Urinary bladder (tissue), 4 donors: ENCODE measurements around the gene WNT4. TPM values are rescaled to one million over a fixed set of nuclear protein-coding genes. Genes with fewer than 3 reads are reported as not detected.

Experiments
- DNase-seq: peaks from one replicate; pipeline ENCODE4 v3.0.0-alpha.2; 2015; ENCODE audit errors: extremely low spot score
- H3K27ac ChIP-seq: one replicate; pipeline ENCODE4 v1.5.1; 2013; ENCODE audit warnings: low read depth, mild to moderate bottlenecking, moderate library complexity
- H3K36me3 ChIP-seq: one replicate; pipeline ENCODE4 v1.6.1; 2013; ENCODE audit warnings: mild to moderate bottlenecking, moderate library complexity; ENCODE audit not compliant: insufficient read depth
- H3K4me1 ChIP-seq: one replicate; pipeline ENCODE4 v1.6.1; 2013; ENCODE audit warnings: mild to moderate bottlenecking, moderate library complexity; ENCODE audit not compliant: insufficient read depth
- H3K4me3 ChIP-seq: one replicate; pipeline ENCODE4 v1.5.1; 2013; ENCODE audit warnings: low read depth, low read length
- WGBS: extraction: QIAGEN DNeasy Blood & Tissue Kit; methylation state at CpG from one replicate; pipeline ENCODE4 v1.1.7; 2013; 5-methylcytosine and 5-hydroxymethylcytosine counted together
- polyA plus RNA-seq: library from polyadenylated mRNA; stranded (reverse); fragments of 200-250 nt; gene quantifications from one replicate; pipeline ENCODE4 v1.2.3, GENCODE V29; 2013
- total RNA-seq: library from RNA; depleted of rRNA; stranded (reverse); fragments of >200 nt; gene quantifications from one replicate; pipeline ENCODE4 v1.2.3, GENCODE V29; 2014
- donor health status: healthy with polysubstance abuse.
- donor health status: healthy.

The WNT4 gene
- total and polyA plus RNA-seq, 2 donors: 3.0 to 3.9 TPM

DNA sequence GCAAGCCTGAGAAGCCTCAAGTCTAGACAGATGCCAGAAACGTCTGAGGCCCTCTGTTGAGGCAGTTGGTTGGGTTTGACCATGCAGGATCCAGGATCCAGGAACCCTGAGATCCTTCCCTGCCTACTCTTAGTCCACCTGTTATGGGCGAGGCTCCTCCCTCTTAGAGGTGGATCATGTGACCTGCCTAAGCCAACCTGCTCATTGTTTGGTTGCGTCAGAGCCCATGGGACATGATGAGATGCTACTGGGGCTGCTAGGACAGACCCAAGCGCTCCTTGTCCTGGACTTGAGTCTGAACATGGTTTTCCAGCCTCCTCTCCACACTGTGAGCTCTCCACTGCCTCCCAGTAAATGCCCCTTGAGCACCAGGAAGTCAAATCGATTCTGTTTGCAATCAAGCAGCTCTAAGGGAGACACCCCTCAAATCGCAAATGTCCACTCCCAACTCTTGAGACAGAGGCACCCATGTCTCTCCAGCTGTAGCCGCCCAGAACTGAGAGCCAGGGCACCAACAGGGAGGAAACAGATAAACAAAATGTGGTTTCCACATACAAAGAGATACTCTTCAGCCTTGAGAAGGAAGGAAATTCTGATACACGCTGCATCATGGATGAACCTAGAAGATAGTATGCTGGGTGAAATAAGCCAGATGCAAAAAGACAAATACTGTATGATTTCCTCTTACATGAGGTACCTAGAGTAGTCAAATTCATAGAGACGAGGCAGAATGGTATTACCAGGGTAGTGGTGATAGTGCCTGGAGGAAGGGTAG, 31.7 kb upstream of the WNT4 start:
- H3K4me3 ChIP-seq: no peak overlapping the region
- WGBS: 85% methylated on average over 9 of the region's 9 CpGs
- no peaks in the 10 kb centered on the region for H3K4me1 ChIP-seq
- no peak for DNase-seq
- no peaks in the 10 kb centered on the region for H3K36me3 ChIP-seq
- no peak overlapping the region for H3K27ac ChIP-seq

DNA sequence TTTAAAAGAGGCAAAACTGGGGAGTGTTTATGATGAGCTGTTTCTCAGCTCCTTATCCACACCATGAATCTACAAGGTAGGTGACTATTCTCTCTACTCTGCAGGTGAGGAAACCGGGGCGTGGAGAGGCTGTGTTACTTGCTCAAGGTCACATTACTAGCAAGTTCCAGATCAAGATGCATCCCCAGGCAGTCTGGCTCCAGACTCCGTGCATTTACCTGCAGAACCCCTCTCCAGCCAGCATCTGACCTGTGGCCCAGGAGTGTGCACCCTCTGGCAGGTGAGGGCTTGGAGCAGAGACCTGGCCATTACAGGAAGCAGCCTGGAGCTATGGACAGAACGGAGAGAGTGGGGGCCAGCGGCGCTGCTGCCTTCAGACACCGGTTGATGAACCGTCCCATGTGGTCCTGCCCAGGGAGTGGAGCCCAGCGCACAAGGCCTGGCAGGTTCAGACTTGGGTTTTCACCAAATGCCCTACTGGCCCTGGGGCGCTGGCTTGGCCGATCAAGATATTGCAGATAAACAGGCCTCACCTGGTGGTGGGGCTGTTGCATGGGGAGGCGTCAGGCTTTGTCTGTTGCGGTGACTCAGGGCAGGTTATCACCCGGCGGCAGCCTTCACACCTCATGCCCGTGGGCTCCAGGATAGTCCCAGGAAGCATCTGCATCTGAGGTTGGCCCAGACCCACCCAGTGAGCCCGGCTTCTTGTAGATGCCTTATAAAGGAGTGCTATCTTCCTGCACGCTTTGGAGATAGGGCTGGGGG, 29.2 kb upstream of the WNT4 start:
- no peak for DNase-seq
- 83% methylated on average over 18 of the region's 18 CpGs for WGBS

DNA sequence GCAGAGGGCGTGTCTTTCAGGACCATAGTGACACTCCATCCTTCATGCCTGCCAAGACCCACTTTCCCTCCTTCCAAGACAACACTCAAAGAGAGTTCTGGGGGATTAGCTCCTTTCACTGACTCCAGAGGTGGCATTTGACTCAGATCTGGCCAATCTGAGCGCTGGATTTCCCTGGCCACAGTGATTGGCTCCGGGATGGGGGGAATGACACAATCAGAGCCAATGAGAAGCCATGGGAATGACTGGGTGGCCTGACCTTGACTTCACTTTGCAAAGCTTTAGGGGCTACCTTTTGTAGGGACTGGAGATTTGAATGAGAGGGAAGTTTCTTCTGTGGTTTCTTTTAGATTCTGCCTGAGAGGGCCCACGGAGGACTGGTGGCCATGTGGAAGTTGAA, 26.9 kb upstream of the WNT4 start:
- Histone ChIP-seq H3K27ac (no peak overlapping the region), H3K36me3 (no peaks in the 10 kb centered on the region), H3K4me1 (no peaks in the 10 kb centered on the region), H3K4me3 (no peak overlapping the region)
- DNase-seq: no peak
- WGBS: 85% methylated on average over 4 of the region's 4 CpGs

More for the DNA sequence above, 29.2 kb upstream of the WNT4 start:
- no peaks in the 10 kb centered on the region for H3K4me1 ChIP-seq
- H3K4me3 ChIP-seq: no peak overlapping the region
- no peaks in the 10 kb centered on the region for H3K36me3 ChIP-seq
- H3K27ac ChIP-seq: no peak overlapping the region

- Histone ChIP-seq H3K4me1 (no peaks in the 10 kb centered on the region), H3K27ac (no peak overlapping the region), H3K36me3 (no peaks in the 10 kb centered on the region), H3K4me3 (no peak overlapping the region)
- no peak for DNase-seq
- WGBS: 36% methylated on average over 4 of the region's 4 CpGs
Measured at GRCh38 chr1:22168412-22168973, 25.6 kb upstream of the WNT4 start.

DNA sequence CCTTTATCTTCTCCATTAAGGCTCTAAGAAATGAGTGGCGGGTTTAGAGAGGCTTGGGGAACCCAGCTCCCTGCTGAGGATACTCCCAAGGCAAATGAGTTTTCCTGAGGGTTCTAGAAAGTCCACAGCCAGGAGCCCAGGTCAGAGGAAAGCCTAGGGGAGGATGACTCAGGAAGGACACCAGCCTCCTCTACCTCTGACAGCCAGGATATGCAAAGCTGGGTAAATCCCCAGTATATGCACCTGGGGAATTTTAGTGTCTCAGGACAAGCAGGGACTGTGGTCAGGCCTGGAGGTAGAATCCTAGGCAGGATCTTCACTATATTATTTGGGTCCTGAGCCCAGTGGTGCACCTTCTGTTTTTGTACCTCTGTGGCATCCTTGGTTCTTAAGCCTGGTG, 23.5 kb upstream of the WNT4 start:
- H3K36me3 ChIP-seq: no peaks in the 10 kb centered on the region
- H3K4me1 ChIP-seq: no peaks in the 10 kb centered on the region

DNA sequence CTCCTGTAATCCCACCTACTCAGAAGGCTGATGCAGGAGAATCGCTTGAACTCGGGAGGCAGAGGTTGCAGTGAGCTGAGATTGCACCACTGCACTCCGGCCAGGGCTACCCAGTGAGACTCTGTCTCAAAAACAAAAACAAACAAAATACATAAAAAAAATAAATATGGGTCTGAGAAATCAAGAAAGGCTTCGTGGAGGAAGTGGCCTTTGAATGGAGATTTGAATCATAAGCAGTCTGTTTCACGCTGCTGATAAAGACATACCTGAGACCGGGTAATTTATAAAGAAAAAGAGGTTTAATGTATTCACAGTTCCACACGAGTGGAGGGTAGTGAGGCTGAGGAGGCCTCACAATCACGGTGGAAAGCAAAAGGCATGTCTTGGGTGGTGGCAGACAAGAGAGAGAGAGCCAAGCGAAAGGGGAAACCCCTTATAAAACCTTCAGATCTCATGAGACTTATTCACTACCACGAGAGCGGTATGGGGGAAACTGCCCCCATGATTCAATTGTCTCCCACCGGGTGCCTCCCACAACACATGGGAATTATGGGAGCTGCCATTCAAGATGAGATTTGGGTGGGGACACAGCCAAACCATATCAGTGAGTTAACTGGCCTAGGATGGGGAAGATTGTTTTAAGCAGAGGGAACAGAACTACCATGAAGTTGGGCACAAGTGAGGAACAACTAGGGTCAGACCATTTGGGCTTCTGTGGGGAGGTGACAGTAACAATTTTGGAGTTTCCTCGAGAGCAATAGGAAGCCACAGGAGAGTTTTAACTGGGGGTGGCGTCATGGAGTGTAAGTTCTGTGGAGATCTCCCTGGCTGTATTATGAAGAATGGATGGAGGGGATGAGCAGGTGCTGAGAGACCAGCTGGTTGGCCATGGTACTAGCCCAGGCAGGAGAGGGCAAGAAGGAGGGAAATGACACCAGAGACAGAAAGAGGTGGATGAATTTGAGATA, 22.2 kb upstream of the WNT4 start:
- WGBS: 87% methylated on average over 14 of the region's 14 CpGs

More for the DNA sequence above, 23.5 kb upstream of the WNT4 start:
- WGBS: 96% methylated on average over 1 of the region's 1 CpG
- no peak overlapping the region for H3K4me3 ChIP-seq
- DNase-seq: no peak
- H3K27ac ChIP-seq: no peak overlapping the region

DNA sequence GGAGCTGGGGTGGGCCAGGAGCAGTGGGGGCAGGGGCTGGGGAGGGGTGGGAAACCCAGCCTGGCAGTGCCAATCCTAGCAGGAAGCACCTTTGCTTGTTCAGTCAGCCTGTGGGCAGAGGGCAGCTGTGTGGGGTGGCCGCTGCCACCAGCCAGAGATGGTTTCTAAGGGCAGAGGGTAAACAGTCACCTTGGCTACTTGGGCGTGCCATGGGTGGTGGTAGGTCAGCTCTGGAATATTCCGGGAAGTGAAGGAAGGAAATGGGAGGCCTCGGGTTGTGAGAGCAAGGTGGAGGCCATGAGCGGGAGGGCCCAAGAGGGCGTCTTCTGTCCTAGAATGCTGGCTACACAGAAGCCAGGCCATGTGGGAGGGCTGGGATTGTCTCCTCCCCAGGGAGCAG, 20.7 kb upstream of the WNT4 start:
- Histone ChIP-seq H3K4me3 (no peak overlapping the region), H3K27ac (no peak overlapping the region), H3K36me3 (no peaks in the 10 kb centered on the region), H3K4me1 (no peaks in the 10 kb centered on the region)
- 76% methylated on average over 6 of the region's 6 CpGs for WGBS
- no peak for DNase-seq

More for the DNA sequence above, 22.2 kb upstream of the WNT4 start:
- H3K27ac ChIP-seq: no peak overlapping the region
- H3K4me3 ChIP-seq: no peak overlapping the region
- no peak for DNase-seq
- no peaks in the 10 kb centered on the region for H3K36me3 ChIP-seq
- no peaks in the 10 kb centered on the region for H3K4me1 ChIP-seq

GRCh38 chr1:22163137-22163536, 20.2 kb upstream of the WNT4 start:
- no peak overlapping the region for H3K27ac ChIP-seq
- DNase-seq: no peak

GRCh38 chr1:22159891-22160290, 17.0 kb upstream of the WNT4 start:
- DNase-seq: no peak
- Histone ChIP-seq H3K27ac (no peak overlapping the region), H3K4me3 (no peak overlapping the region), H3K4me1 (no peaks in the 10 kb centered on the region), H3K36me3 (no peaks in the 10 kb centered on the region)
- 91% methylated on average over 17 of the region's 17 CpGs for WGBS

More at GRCh38 chr1:22163137-22163536, 20.2 kb upstream of the WNT4 start:
- Histone ChIP-seq H3K36me3 (no peaks in the 10 kb centered on the region), H3K4me1 (no peaks in the 10 kb centered on the region), H3K4me3 (no peak overlapping the region)
- whole genome bisulfite sequencing: 86% methylated on average over 14 of the region's 14 CpGs

DNA sequence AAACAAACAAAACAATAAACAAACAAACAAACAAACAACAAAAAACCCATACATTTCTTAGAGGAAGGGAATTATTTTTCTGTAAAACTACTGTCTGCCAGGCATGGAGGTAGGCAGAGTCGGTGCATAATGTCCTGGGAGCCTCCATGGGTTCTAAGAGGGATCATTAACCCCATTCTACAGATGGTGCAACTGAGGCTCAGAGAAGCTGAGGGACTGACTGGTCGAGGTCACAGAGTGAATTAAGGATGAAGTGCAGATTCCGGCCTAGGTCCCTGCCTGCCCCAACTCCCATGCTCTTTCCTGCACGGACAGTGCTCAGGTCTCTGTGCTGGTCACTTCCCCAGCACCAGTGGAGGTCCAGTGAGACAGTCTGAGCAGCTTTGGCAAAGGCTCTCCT, 15.8 kb upstream of the WNT4 start:
- no peaks in the 10 kb centered on the region for H3K4me1 ChIP-seq
- DNase-seq: no peak
- no peaks in the 10 kb centered on the region for H3K36me3 ChIP-seq
- WGBS: 90% methylated on average over 4 of the region's 4 CpGs
- no peak overlapping the region for H3K4me3 ChIP-seq
- no peak overlapping the region for H3K27ac ChIP-seq

DNA sequence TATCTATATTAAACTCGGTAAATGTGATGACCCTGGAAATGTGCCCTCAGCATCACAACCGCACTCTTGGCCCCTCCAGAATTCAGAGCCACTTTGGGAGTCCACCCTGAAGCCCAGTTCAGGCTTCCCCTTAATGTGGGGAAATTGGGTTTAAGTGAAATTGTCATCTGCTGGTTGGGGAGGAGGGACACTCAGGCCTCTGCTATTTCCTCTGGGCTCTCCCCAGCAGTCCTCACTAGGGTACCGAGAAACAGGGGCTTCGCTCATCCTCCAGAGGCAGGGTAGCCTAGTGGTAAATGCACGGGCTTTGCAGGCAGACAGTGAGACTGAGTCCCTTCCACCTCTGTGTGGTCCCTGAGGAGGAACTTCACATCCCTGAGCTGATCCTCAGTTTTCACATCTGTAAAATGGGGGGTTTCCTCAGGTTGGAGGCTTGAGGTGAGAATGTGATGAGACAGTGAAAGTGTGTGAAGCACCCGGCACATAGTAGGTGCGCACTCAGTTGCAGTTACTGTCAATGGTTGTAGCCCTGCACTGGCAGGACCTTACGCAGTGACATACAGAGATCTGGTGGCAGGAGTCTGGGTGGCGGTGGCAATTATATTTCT, 14.6 kb upstream of the WNT4 start:
- 95% methylated on average over 9 of the region's 9 CpGs for WGBS
- no peak for DNase-seq
- H3K36me3 ChIP-seq: no peaks in the 10 kb centered on the region
- H3K4me1 ChIP-seq: no peaks in the 10 kb centered on the region
- H3K4me3 ChIP-seq: no peak overlapping the region
- no peak overlapping the region for H3K27ac ChIP-seq

DNA sequence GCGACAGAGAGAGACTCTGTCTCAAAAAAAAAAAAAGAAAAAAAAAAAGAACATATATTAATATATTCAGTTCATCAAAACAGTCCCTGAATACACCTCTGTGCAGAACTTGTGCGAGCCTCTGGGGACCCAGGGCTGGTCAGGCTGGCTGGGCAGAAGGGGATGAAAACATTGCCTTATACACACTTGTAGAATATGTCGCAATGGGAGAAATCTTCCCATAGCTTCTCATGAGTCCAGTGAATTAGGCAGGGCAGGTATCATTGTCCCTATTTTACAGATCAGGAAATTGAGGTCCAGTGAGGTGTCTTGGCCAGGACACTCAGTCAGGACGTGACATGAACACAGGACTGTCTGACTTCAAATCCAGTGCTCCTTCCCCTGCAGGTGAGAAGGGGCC, 12.6 kb upstream of the WNT4 start:
- H3K4me1 ChIP-seq: no peaks in the 10 kb centered on the region
- no peak for DNase-seq
- WGBS: 94% methylated on average over 4 of the region's 4 CpGs
- H3K4me3 ChIP-seq: no peak overlapping the region
- H3K36me3 ChIP-seq: no peaks in the 10 kb centered on the region
- no peak overlapping the region for H3K27ac ChIP-seq

GRCh38 chr1:22154626-22155025, 11.7 kb upstream of the WNT4 start:
- no peak overlapping the region for H3K27ac ChIP-seq
- no peak for DNase-seq
- WGBS: 66% methylated on average over 6 of the region's 6 CpGs
- H3K4me3 ChIP-seq: no peak overlapping the region
- no peaks in the 10 kb centered on the region for H3K36me3 ChIP-seq
- H3K4me1 ChIP-seq: no peaks in the 10 kb centered on the region
